SK-MEL-5 (cell line): ENCODE measurements around the gene TUSC7. TPM values are rescaled to one million over a fixed set of nuclear protein-coding genes. Genes with fewer than 3 reads are reported as not detected.

Experiments
- DNase-seq: peaks from one replicate; pipeline ENCODE4 v3.0.0-alpha.2; 2016; ENCODE audit warnings: low read depth, low spot score
- in situ Hi-C: cut with HindIII; loops from 2 replicates; pipeline ENCODE4 v1.10.0; 2016; ENCODE audit warnings: low sequenced_read_pairs, high pct_unique_total_duplicates, low pct_unique_long_range_greater_than_20kb
- total RNA-seq: library from RNA; depleted of rRNA; stranded (reverse); fragments of >200 nt; shearing (Covaris generic); gene quantifications from 2 replicates; pipeline ENCODE4 v1.2.3, GENCODE V29; 2014

The TUSC7 gene
- total RNA-seq, 1 experiment from 2014 or later, result not detected

DNA sequence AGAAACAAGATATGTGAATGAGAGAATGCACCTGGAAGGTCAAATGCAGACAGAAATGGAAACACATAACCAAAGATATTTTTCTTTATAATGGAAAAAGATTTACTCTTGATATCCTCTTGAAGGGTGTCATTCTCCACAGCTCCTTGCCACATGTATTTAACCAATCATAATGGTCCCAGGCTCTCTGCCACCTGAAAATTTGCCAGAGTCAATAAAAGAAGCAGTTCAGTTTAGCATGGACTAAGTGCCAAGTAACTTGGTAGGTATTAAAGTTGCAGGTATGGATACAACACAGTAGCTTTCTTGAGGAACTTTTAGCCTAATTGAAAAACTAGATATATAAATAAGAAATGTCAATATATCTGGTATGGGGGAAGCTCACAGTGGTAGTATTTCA is 33.5 kb downstream of the TUSC7 start:
- no peak for DNase-seq
- in situ Hi-C loops, result no loop called here

GRCh38 chr3:116749388-116749787 is 39.8 kb downstream of the TUSC7 start:
- no peak for DNase-seq
- in situ Hi-C loops, result no loop called here

- in situ Hi-C loops, result loop anchor here (25.0 kb wide), 1 partner anchor 645 kb away; no protein-coding TSS in a partner anchor
These were observed 47.7 kb downstream of the TUSC7 start for GRCh38 chr3:116757315-116757714.

GRCh38 chr3:116759316-116759715 is 49.7 kb downstream of the TUSC7 start:
- in situ Hi-C loops, result loop anchor here (25.0 kb wide), 1 partner anchor 647 kb away; no protein-coding TSS in a partner anchor
- no peak for DNase-seq

More at GRCh38 chr3:116757315-116757714, 47.7 kb downstream of the TUSC7 start:
- peak; percentile 12 for DNase-seq
